ENCODE measurements around the gene AHDC1. TPM values are rescaled to one million over a fixed set of nuclear protein-coding genes. Genes with fewer than 3 reads are reported as not detected.

Gene AHDC1
- total and polyA plus RNA-seq, 9 of the 15 experiments (the other 6 are each of a cell fraction or from before 2014, with no cell fraction given) = 0.21 to 36.4 (median 4.7) TPM

GRCh38 chr1:27489973-27490741 lies 113.8 kb downstream of the AHDC1 start, which contains the start of gene WASF2 (continued):
- no peak for TF ChIP-seq ZNF143 (CRISPR knock-in tag; IDR thresholded peaks at IDR 0.05)
- TF ChIP-seq, protein P1, sequence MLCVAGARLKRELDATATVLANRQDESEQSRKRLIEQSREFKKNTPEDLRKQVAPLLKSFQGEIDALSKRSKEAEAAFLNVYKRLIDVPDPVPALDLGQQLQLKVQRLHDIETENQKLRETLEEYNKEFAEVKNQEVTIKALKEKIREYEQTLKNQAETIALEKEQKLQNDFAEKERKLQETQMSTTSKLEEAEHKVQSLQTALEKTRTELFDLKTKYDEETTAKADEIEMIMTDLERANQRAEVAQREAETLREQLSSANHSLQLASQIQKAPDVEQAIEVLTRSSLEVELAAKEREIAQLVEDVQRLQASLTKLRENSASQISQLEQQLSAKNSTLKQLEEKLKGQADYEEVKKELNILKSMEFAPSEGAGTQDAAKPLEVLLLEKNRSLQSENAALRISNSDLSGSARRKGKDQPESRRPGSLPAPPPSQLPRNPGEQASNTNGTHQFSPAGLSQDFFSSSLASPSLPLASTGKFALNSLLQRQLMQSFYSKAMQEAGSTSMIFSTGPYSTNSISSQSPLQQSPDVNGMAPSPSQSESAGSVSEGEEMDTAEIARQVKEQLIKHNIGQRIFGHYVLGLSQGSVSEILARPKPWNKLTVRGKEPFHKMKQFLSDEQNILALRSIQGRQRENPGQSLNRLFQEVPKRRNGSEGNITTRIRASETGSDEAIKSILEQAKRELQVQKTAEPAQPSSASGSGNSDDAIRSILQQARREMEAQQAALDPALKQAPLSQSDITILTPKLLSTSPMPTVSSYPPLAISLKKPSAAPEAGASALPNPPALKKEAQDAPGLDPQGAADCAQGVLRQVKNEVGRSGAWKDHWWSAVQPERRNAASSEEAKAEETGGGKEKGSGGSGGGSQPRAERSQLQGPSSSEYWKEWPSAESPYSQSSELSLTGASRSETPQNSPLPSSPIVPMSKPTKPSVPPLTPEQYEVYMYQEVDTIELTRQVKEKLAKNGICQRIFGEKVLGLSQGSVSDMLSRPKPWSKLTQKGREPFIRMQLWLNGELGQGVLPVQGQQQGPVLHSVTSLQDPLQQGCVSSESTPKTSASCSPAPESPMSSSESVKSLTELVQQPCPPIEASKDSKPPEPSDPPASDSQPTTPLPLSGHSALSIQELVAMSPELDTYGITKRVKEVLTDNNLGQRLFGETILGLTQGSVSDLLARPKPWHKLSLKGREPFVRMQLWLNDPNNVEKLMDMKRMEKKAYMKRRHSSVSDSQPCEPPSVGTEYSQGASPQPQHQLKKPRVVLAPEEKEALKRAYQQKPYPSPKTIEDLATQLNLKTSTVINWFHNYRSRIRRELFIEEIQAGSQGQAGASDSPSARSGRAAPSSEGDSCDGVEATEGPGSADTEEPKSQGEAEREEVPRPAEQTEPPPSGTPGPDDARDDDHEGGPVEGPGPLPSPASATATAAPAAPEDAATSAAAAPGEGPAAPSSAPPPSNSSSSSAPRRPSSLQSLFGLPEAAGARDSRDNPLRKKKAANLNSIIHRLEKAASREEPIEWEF (CRISPR knock-in tag; IDR thresholded peaks at IDR 0.05) = no peak
- no peak for TF ChIP-seq PTBP1 (IDR thresholded peaks at IDR 0.05; ENCODE audit: low read depth, low read length)
- no peak for TF ChIP-seq ZNF217 (CRISPR knock-in tag; IDR thresholded peaks at IDR 0.05)
- TF ChIP-seq ZNF263 (CRISPR knock-in tag; IDR thresholded peaks at IDR 0.05; ENCODE audit: borderline replicate concordance) = peak; percentile 7; the same call in 1 of the 2 replicates
- TF ChIP-seq ELF2 (CRISPR knock-in tag; IDR thresholded peaks at IDR 0.05) = peak; percentile 84; the same call in 1 of the 2 replicates
- peak; percentile 7 for TF ChIP-seq CTCFL (IDR thresholded peaks at IDR 0.05; ENCODE audit: borderline replicate concordance, insufficient read depth, low read depth, low read length, poor library complexity, severe bottlenecking)
- TF ChIP-seq ATF1 (CRISPR knock-in tag; IDR thresholded peaks at IDR 0.05) = peak; percentile 4; the same call in 1 of the 2 replicates
- TF ChIP-seq ATF1 (tag; IDR thresholded peaks at IDR 0.05) = peak; percentile 87
- no peak for TF ChIP-seq HINFP (tag; conservative IDR thresholded peaks at IDR 0.05; ENCODE audit: low read depth)
- 0 out of 2 replicates have a peak, but pooled peaks have one; percentile 11 for TF ChIP-seq DMBX1 (CRISPR knock-in tag; IDR thresholded peaks at IDR 0.05; ENCODE audit: borderline replicate concordance)
- TF ChIP-seq GABPB2 (CRISPR knock-in tag; conservative IDR thresholded peaks at IDR 0.05) = no peak; the same call in 1 of the 2 replicates
- TF ChIP-seq KAT2B (IDR thresholded peaks at IDR 0.05; ENCODE audit: low read depth, low read length) = no peak
- TF ChIP-seq DIDO1 (tag; IDR thresholded peaks at IDR 0.05; ENCODE audit: low read depth) = no peak
- TF ChIP-seq, protein P2, sequence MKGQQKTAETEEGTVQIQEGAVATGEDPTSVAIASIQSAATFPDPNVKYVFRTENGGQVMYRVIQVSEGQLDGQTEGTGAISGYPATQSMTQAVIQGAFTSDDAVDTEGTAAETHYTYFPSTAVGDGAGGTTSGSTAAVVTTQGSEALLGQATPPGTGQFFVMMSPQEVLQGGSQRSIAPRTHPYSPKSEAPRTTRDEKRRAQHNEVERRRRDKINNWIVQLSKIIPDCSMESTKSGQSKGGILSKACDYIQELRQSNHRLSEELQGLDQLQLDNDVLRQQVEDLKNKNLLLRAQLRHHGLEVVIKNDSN (CRISPR knock-in tag; IDR thresholded peaks at IDR 0.05) = peak; percentile 55

Measured in K562 (cell line).